Fibroblast of villous mesenchyme (primary cell): ENCODE results near the gene CHI3L1. TPM values are rescaled to one million over a fixed set of nuclear protein-coding genes. Genes with fewer than 3 reads are reported as not detected.

Experiments
- DNase-seq: peaks from one replicate; pipeline ENCODE4 v3.0.0-alpha.2; 2010; ENCODE audit warnings: low read depth
- H3K4me3 ChIP-seq: 2 replicates; pipeline ENCODE4 v1.5.1; 2011; ENCODE audit warnings: low read depth, mild to moderate bottlenecking, low read length
- total RNA-seq: library from RNA; depleted of rRNA; stranded (reverse); fragments of >200 nt; gene quantifications from 2 replicates; pipeline ENCODE4 v1.2.3, GENCODE V29; 2012
- TF ChIP-seq, protein P1 (sequence below): IDR thresholded peaks from 2 replicates; pipeline ENCODE4 v1.5.1; 2012; ENCODE audit warnings: low read depth, mild to moderate bottlenecking, low read length; ENCODE audit not compliant: insufficient read depth

CHI3L1 gene
- total RNA-seq, 1 donor = 136 TPM

DNA sequence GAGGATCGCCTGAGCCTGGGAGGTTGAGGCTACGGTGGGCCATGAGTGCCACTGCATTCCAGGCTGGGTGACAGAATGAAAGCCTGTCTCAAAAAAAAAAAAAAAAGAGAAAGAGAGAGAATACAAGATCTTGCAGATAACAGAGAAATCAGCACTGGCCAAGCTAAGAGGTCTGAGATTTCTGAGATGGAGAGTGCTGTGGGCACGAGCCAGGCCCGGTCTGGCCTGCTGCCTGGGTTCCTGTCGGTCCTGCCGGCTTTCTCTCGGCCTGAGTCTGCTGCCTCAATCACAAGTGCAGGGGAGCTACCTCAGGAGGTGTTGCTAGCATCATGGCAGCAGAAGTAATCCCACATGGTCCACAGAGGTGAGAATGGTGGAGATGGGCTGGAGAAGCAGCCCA lies 40.0 kb downstream of the CHI3L1 start:
- H3K4me3 ChIP-seq = no peak overlapping the region
- no peak for DNase-seq
- TF ChIP-seq, protein P1, sequence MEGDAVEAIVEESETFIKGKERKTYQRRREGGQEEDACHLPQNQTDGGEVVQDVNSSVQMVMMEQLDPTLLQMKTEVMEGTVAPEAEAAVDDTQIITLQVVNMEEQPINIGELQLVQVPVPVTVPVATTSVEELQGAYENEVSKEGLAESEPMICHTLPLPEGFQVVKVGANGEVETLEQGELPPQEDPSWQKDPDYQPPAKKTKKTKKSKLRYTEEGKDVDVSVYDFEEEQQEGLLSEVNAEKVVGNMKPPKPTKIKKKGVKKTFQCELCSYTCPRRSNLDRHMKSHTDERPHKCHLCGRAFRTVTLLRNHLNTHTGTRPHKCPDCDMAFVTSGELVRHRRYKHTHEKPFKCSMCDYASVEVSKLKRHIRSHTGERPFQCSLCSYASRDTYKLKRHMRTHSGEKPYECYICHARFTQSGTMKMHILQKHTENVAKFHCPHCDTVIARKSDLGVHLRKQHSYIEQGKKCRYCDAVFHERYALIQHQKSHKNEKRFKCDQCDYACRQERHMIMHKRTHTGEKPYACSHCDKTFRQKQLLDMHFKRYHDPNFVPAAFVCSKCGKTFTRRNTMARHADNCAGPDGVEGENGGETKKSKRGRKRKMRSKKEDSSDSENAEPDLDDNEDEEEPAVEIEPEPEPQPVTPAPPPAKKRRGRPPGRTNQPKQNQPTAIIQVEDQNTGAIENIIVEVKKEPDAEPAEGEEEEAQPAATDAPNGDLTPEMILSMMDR = no peak

DNA sequence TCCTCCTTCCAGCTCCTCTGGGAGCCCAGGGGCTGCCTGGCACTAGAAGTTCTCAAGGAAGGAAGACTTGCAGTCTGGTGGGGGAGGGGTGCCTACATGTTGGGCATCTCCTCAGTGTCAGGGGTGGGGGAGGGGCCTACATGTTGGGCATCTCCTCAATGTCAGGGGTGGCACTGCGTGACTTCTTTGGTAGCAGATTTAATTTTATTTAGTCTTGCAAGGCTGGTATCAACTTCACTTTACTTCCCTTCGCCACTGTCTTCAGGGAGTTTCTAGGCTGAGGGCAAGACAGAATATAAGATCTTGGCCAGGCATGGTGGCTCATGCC lies 40.5 kb downstream of the CHI3L1 start:
- DNase-seq = no peak
- H3K4me3 ChIP-seq = no peak overlapping the region
- TF ChIP-seq, protein P1 = no peak

DNA sequence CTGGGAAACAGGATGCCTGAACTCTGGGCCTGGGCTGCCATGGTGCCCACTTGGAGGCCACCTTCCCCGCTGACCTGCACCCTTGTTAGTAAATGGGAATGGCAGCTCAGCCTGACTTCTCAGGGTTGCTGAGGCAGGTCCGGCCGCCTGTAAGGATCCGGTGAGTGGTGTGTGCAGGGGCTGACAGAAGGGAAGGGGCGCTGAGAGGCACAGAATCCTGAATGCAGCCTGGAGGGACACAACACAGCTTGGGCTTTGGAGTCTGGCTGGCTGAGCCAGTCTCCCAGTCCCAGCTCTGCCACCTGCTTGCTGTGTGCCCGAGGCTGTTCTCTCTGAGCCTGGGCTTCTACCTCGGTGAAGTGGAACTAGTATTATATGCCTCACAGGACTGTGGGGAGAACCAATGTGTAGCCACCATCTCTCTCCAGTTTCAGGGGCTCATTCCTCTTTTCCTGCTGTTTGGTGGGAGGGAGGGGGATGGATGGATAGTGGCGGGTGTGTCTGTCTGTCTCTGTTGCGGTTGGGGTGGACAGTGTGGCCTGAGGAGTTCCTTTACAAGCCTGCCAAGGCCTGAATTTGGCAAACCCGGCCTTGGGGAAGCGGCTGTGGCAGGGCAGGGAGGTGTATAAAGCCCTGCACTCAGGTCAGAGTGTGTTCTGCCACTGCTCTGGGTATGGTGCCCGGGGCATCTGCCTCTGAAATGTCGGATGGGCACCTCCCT lies 41.0 kb downstream of the CHI3L1 start:
- TF ChIP-seq, protein P1 = no peak
- DNase-seq = no peak

DNA sequence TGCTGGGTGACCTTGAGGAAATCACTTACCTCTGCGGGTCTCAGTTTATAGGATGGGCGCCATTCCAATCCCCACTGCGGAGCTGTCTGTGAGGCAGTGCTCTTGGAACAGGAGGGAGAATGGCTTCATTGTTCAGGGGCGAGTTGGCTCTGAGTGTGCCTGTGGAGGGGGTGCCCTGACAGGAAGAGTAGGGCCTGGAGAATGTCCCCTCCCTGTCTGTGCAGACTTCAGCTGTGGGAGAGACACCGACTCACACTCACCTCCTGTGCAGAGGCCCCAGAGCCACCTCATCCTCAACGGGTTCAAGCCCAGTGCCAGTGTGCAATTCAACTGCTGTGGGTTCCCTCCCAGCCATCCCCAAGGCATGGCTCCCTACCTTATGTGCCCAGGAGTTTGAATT lies 41.8 kb downstream of the CHI3L1 start:
- H3K4me3 ChIP-seq = no peak overlapping the region
- DNase-seq = no peak
- TF ChIP-seq, protein P1 = no peak

More for the DNA sequence above, 41.0 kb downstream of the CHI3L1 start:
- no peak overlapping the region for H3K4me3 ChIP-seq

DNA sequence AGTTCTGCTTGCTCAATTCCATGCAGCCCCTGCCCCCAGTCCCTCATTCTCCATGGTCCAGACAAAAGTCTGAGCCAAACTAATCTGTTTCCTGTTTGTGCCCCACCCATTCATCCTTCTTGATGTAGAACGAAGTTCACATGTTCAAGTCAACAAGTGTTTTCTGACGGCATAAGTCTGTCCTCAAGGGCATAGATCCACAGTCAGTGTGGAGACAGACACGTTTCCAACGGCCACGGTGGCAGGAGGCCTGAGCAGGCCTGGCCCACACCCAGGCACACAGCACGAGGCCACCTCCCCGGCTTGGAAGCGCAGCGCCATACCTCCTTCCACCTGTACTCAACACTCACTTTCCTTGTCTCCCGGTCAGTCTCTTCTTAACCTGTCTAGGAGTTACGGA lies 42.9 kb downstream of the CHI3L1 start:
- TF ChIP-seq, protein P1 = no peak
- no peak overlapping the region for H3K4me3 ChIP-seq
- no peak for DNase-seq

DNA sequence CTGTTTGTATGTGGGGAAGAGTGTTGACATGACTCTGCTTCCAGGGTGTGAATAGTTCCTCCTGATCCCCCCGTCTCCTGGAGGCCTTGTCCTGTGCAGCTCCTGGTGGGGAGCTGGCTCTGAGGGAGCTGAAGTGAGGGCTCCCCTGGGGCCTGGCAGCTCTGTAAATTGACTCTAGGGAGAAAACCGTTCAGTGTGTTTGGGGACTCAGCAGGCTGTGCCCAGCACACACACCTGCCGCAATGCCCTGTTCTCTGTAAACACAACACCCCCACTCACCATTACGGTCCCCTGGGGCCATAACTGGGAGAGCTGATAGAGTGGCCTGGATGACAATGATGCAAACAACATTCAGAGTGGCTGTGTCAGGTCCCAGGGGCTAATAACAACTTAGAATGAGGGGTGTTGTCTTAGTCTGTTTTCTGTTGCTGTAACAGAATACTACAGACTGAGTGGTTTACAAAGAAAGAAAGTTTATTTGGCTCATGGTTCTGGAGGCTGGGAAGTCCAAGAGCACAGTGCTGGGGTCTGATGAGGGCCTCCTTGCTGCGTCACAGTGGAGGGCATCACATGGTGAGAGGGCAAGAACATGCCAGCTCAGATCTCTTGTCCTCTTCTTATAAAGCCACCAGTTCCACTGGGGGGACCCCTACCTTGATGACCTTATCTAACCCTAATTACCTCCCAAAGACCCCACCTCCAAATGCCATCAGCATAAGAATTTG lies 43.7 kb downstream of the CHI3L1 start:
- no peak for DNase-seq
- no peak overlapping the region for H3K4me3 ChIP-seq
- TF ChIP-seq, protein P1 = no peak
